ENCODE data around the gene SSBP3.

Gene SSBP3

GRCh38 chr1:54307305-54307704, 98.9 kb downstream of the SSBP3 start:
- TF ChIP-seq POLR2AphosphoS5 (IDR thresholded peaks at IDR 0.05; ENCODE audit: low read depth, low read length) = no peak
- TF ChIP-seq FOXP2 (optimal IDR thresholded peaks at IDR 0.05; ENCODE audit: borderline replicate concordance, extremely low read depth, extremely low read length, insufficient read depth) = no peak
- TF ChIP-seq TAF1 (IDR thresholded peaks at IDR 0.05; ENCODE audit: borderline replicate concordance, insufficient read depth, low read length) = no peak
- no peak for TF ChIP-seq SIN3A (IDR thresholded peaks at IDR 0.05; ENCODE audit: borderline replicate concordance, insufficient read depth, low read length)
- TF ChIP-seq REST (IDR thresholded peaks at IDR 0.05; ENCODE audit: insufficient read depth in 1 of 2, low read depth in 2 of 2, low read length in 2 of 2) = no peak

- TF ChIP-seq FOXP2 (optimal IDR thresholded peaks at IDR 0.05; ENCODE audit: borderline replicate concordance, extremely low read depth, extremely low read length, insufficient read depth) = no peak
- TF ChIP-seq SIN3A (IDR thresholded peaks at IDR 0.05; ENCODE audit: borderline replicate concordance, insufficient read depth, low read length) = no peak
- no peak for TF ChIP-seq REST (IDR thresholded peaks at IDR 0.05; ENCODE audit: insufficient read depth in 1 of 2, low read depth in 2 of 2, low read length in 2 of 2)
- TF ChIP-seq TAF1 (IDR thresholded peaks at IDR 0.05; ENCODE audit: borderline replicate concordance, insufficient read depth, low read length) = no peak
- no peak for TF ChIP-seq POLR2AphosphoS5 (IDR thresholded peaks at IDR 0.05; ENCODE audit: low read depth, low read length)
Measured at GRCh38 chr1:54305906-54306514, 100.2 kb downstream of the SSBP3 start.

GRCh38 chr1:54304518-54304917, 101.7 kb downstream of the SSBP3 start:
- TF ChIP-seq FOXP2 (optimal IDR thresholded peaks at IDR 0.05; ENCODE audit: borderline replicate concordance, extremely low read depth, extremely low read length, insufficient read depth) (no peak), SIN3A (IDR thresholded peaks at IDR 0.05; ENCODE audit: borderline replicate concordance, insufficient read depth, low read length) (no peak), POLR2AphosphoS5 (IDR thresholded peaks at IDR 0.05; ENCODE audit: low read depth, low read length) (no peak), TAF1 (IDR thresholded peaks at IDR 0.05; ENCODE audit: borderline replicate concordance, insufficient read depth, low read length) (no peak), REST (IDR thresholded peaks at IDR 0.05; ENCODE audit: insufficient read depth in 1 of 2, low read depth in 2 of 2, low read length in 2 of 2) (no peak)

GRCh38 chr1:54302951-54303843, 103.0 kb downstream of the SSBP3 start:
- TF ChIP-seq SIN3A (IDR thresholded peaks at IDR 0.05; ENCODE audit: borderline replicate concordance, insufficient read depth, low read length) (no peak), FOXP2 (optimal IDR thresholded peaks at IDR 0.05; ENCODE audit: borderline replicate concordance, extremely low read depth, extremely low read length, insufficient read depth) (no peak), TAF1 (IDR thresholded peaks at IDR 0.05; ENCODE audit: borderline replicate concordance, insufficient read depth, low read length) (no peak), REST (IDR thresholded peaks at IDR 0.05; ENCODE audit: insufficient read depth in 1 of 2, low read depth in 2 of 2, low read length in 2 of 2) (no peak), POLR2AphosphoS5 (IDR thresholded peaks at IDR 0.05; ENCODE audit: low read depth, low read length) (no peak)

Data from PFSK-1 (cell line).